GM11168 (cell line): ENCODE data around the gene MRPL21.

Source experiments
- in situ Hi-C: fragments of 300-500 bp; cut with MboI; formaldehyde crosslinking; loops from one replicate; pipeline ENCODE4 v1.12.0; 2022; ENCODE audit warnings: low sequenced_read_pairs; ENCODE audit not compliant: unreplicated experiment

Gene MRPL21

DNA sequence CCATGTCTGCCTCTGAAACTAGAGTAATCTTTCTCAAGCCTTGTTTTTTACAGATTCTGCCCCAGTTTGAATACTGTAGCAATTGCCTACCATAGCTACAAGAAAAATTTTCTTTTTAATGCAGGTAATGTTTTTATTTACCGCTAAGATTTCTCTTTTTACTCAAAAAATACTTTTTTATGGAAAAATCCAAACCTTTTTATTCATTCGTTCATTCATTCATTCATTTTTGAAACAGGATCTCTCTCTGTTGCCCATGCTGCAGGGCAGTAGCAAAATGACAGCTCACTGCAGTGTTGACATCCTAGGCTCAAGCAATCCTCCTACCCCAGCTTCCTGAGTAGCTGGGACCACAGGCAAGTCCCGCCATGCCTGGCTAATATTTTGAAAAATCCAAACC is 59.3 kb downstream of the MRPL21 start:
- in situ Hi-C loops: no loop called here

DNA sequence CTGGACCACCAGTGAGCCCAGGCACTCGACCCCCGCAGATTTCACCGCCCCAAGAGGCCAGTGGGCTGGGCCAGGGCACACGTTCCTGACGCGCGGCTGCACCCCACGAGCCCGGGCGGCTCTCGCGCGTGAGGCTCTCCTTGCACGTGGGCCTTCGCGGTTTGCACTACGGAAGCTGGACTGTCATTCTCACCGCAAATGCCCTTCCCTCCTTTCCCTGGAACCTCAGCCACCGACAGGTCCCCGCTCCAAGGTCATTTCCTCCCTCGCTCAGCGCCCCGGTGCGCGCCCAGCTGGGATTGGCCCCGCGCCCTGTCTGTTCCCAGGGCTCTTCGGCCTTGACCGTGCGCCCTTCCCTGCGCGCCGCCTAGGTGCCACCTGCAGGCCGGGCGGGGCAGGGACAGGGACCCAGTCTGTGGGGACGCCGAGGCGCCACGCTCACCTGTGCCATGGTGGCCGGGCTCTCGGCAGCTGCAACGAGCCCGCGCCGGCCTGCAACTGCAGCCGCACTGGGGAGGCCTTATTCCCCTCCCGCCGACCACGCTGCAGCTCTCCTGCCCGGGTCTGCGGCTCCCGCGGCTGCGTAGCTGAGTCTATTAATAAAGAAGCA is 59.8 kb downstream of the MRPL21 start:
- in situ Hi-C loops: no loop called here

DNA sequence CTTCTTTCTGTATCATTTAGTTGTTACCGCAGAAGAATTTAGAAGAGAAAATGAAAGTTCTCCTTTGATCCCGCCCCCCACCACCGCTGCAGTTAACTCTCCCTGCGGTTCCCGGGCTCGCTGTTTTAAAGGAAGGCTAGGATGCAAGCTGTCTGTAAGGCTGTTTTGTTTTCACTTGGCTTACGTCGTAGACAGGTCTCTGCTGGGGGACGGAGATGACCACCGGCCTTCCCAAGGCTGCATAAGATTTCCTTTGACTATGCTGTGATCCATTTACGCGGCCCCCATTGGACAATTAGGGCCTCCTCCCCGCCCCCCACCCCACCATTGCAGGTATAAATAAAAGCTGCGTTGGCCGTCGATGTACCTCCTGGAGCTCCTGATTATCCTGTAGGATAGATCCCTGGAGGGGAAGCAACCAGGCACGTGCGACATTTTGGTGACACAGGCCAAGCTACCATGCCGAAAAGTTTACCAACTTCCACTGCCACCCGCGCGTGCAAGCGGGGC is 60.5 kb downstream of the MRPL21 start:
- in situ Hi-C loops: no loop called here

DNA sequence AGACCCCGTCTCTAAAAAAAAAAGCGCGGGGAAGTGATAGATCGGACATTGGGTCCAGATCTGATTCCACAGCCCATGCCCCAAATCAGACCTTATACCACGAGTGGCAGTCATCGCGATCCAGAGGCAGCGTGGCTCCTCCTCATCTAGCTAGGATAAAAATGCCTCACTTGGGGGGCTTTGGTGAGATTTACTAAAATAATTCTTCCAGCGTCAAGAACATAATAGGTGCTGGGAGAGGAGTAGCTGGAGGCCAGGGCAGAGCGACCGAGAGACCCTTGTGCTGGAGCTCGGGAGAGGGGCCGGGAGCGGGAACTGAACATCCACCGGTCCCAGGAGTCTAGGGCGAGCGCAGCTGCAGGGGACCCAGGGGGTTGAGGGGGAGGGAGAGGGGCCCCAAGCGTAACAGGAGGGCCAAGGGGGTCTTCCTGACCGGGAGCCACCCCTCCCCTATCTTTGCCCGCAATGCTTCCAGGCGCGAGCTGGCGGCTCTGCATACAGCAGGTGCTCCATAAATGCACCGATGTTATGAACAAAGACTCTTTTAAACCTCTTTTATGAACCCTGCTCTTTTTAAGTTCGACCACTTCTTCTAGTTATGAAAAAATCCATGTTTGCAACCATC is 61.1 kb downstream of the MRPL21 start:
- in situ Hi-C loops: no loop called here

DNA sequence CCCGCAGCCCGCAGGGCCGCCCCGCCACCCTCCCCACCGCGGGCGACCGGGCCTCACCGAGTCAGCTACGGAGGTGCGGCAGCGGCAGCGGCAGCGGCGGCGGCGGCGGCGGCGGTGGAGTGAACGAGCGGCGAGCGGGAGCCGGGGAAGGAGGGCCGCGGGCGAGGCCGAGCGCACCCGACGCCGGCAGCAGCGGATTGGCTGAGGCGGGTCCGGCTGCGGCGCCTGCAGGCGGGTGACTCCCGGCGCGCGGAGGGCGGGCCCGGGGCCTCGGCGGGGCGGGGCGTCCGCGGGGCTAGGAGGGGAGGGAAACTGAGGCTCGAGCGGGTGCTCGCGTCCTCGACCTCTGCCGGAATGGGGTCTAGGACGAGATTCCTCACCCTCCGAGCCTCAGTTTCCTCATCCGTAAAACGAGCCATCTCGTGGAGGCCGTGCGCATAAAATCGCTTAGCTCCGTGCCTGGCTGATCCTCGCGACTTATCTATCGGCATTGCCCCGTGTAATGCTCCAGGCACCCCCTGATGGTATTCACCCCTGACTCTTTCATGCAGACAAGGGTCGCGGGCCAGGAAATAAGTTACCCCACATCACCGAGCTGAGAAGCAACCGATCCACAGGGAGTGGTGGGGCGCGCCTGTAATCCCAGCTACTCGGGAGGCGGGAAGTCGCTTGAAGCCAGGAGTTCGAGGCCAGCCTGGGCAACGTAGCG is 61.8 kb downstream of the MRPL21 start, which contains the start of gene CPT1A:
Gene CPT1A (minus strand): TSS at position 199 of the 709 bp plus-strand sequence. CDS start 26,442 bp downstream, outside the sequence.
- in situ Hi-C loops: no loop called here
